IMR-90 (cell line): ENCODE data around the gene VCP.

Source experiments
- CHD1 ChIP-seq: IDR thresholded peaks from 2 replicates; pipeline ENCODE4 v1.6.1; 2012; ENCODE audit warnings: low read depth, low read length, improper control_type of control experiment
- CTCF ChIP-seq: conservative IDR thresholded peaks from 2 replicates; pipeline ENCODE4 v1.5.1; 2012; ENCODE audit warnings: mild to moderate bottlenecking, low read depth, low read length, improper control_type of control experiment
- MAFK ChIP-seq: IDR thresholded peaks from 2 replicates; pipeline ENCODE4 v1.6.1; 2012; ENCODE audit warnings: low read depth, low read length, improper control_type of control experiment
- MXI1 ChIP-seq: IDR thresholded peaks from 2 replicates; pipeline ENCODE4 v1.6.1; 2012; ENCODE audit warnings: low read depth, mild to moderate bottlenecking, low read length, moderate library complexity, borderline replicate concordance
- POLR2A ChIP-seq: IDR thresholded peaks from 2 replicates; pipeline ENCODE4 v1.6.1; 2012; ENCODE audit warnings: mild to moderate bottlenecking, low read depth, low read length
- RAD21 ChIP-seq: IDR thresholded peaks from 2 replicates; pipeline ENCODE4 v1.6.1; 2012; ENCODE audit warnings: low read length, improper control_type of control experiment
- RCOR1 ChIP-seq: IDR thresholded peaks from 2 replicates; pipeline ENCODE4 v1.6.1; 2012; ENCODE audit warnings: mild to moderate bottlenecking, low read length, improper control_type of control experiment; ENCODE audit not compliant: insufficient replicate concordance
- RFX5 ChIP-seq: IDR thresholded peaks from 2 replicates; pipeline ENCODE4 v1.8.0; 2012; ENCODE audit warnings: low read depth, mild to moderate bottlenecking, low read length, moderate library complexity
- USF2 ChIP-seq: fragments of 150-350 bp; IDR thresholded peaks from 2 replicates; pipeline ENCODE4 v1.6.1; 2017; ENCODE audit warnings: mild to moderate bottlenecking, antibody characterized with exemption, low read length, low read depth

DNA sequence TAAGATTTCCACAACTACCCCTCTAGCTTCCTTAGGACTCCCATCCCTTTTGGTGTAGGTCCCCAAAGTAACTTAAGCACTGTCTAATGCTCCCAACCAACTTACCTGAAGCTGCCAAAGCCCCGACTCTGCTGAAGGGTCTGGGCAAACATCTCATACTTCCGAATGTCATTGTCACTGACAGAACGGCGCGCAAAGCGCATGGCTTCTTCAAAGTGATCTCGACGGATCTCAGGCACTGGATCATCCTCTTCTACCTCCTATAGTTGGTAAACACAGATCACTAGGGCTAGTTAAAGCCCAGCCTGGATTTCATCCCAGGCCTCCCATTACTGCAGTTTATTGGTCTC lies 15.2 kb downstream of the VCP start:
- TF ChIP-seq CTCF (no peak), POLR2A (no peak), RAD21 (no peak), USF2 (no peak), MAFK (no peak), RCOR1 (no peak), CHD1 (no peak), RFX5 (no peak), MXI1 (no peak)
